Smooth muscle cell (in vitro differentiated cells): ENCODE data around the gene PRM1. TPM values are rescaled to one million over a fixed set of nuclear protein-coding genes. Genes with fewer than 3 reads are reported as not detected.

Experiments used
- DNase-seq: peaks from one replicate; lab custom pipeline; 2025; ENCODE audit not compliant: unreplicated experiment; lab: John Stamatoyannopoulos, UW
- H2AFZ ChIP-seq: fragments of 200-600 bp; sonication (generic); 2 replicates; pipeline ENCODE4 v1.6.0; 2016; ENCODE audit warnings: antibody characterized with exemption, low read depth, mild to moderate bottlenecking
- H3F3A ChIP-seq: fragments of 200-600 bp; sonication (generic); 2 replicates; pipeline ENCODE4 v1.6.0; 2017; ENCODE audit warnings: antibody characterized with exemption, low read depth
- H3K27ac ChIP-seq: fragments of 200-600 bp; sonication (generic); 2 replicates; pipeline ENCODE4 v1.5.1; 2016; ENCODE audit warnings: low read depth, mild to moderate bottlenecking
- H3K27me3 ChIP-seq: fragments of 200-600 bp; sonication (generic); 2 replicates; pipeline ENCODE4 v1.6.1; 2016; ENCODE audit warnings: low read depth, mild to moderate bottlenecking
- H3K36me3 ChIP-seq: fragments of 200-600 bp; sonication (generic); 2 replicates; pipeline ENCODE4 v1.5.1; 2016; ENCODE audit warnings: low read depth
- H3K4me1 ChIP-seq: fragments of 200-600 bp; sonication (generic); 2 replicates; pipeline ENCODE4 v1.5.1; 2016; ENCODE audit warnings: low read depth
- H3K4me2 ChIP-seq: fragments of 200-600 bp; sonication (generic); 2 replicates; pipeline ENCODE4 v1.6.0; 2016; ENCODE audit warnings: mild to moderate bottlenecking
- H3K4me3 ChIP-seq: fragments of 200-600 bp; sonication (generic); 2 replicates; pipeline ENCODE4 v1.5.1; 2016; ENCODE audit warnings: mild to moderate bottlenecking
- H3K79me2 ChIP-seq: fragments of 200-600 bp; sonication (generic); 2 replicates; pipeline ENCODE4 v1.6.0; 2016; ENCODE audit warnings: low read depth, mild to moderate bottlenecking
- H3K9ac ChIP-seq: fragments of 200-600 bp; sonication (generic); 2 replicates; pipeline ENCODE4 v1.6.0; 2016; ENCODE audit warnings: low read depth
- H3K9me3 ChIP-seq: fragments of 200-600 bp; sonication (generic); replicated peaks from 2 replicates; pipeline ENCODE4 v1.5.1; 2016; ENCODE audit warnings: low read depth
- H4K20me1 ChIP-seq: fragments of 200-600 bp; sonication (generic); 2 replicates; pipeline ENCODE4 v1.6.0; 2016; ENCODE audit warnings: low read depth
- WGBS: methylation state at CpG from one replicate; pipeline ENCODE4 v1.1.7; 2016; ENCODE audit warnings: low lambda C conversion rate; 5-methylcytosine and 5-hydroxymethylcytosine counted together
- polyA plus RNA-seq: library from polyadenylated mRNA; unstranded; fragments of >200 nt; fragmentation: Nextera tagmentation; extraction: Ambion mirVana; gene quantifications from 2 replicates; pipeline ENCODE4 v1.2.1, GENCODE V29; 2016
- total RNA-seq: library from RNA; depleted of rRNA; stranded (reverse); fragments of >200 nt; gene quantifications from 2 replicates; pipeline ENCODE4 v1.2.3, GENCODE V29; 2014
- TF ChIP-seq, protein P1 (sequence below): fragments of 200-600 bp; sonication (generic); IDR thresholded peaks from 2 replicates; pipeline ENCODE4 v1.5.1; 2017; ENCODE audit warnings: borderline replicate concordance, mild to moderate bottlenecking, antibody characterized with exemption; ENCODE audit not compliant: insufficient read depth, poor library complexity, severe bottlenecking

PRM1 gene
- total and polyA plus RNA-seq, 2 experiments from 2014 or later: not detected

DNA sequence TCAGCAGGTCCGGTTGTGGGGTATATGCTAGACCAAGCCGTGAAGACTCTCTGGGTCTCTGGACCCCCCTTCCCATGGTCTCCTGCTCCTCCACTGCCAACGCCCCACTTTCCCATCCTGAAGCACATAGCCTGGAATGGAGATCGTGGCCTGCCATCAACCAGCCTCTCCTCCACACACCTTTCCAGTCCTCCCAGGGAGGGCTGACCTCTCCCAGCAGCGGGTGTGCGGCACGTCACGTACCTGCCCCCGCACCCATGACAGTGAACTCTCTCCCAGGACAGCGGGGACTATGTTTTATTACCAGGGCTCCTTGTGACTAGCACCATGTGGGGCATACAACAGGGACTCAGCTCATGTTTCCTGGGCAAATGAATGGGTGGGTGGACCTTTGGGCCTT, 9.5 kb downstream of the PRM1 start:
- no peak overlapping the region for H3K4me2 ChIP-seq
- WGBS: 97% methylated on average over 10 of the region's 10 CpGs
- H3K27ac ChIP-seq: no peak overlapping the region
- H2AFZ ChIP-seq: no peak overlapping the region
- DNase-seq: no peak
- H3K4me3 ChIP-seq: no peak overlapping the region
- H3K9me3 ChIP-seq: no peaks in the 10 kb centered on the region
- H3F3A ChIP-seq: no peaks in the 10 kb centered on the region
- H3K27me3 ChIP-seq: no peaks in the 10 kb centered on the region
- no peaks in the 10 kb centered on the region for H4K20me1 ChIP-seq
- H3K36me3 ChIP-seq: no peaks in the 10 kb centered on the region
- TF ChIP-seq, protein P1, sequence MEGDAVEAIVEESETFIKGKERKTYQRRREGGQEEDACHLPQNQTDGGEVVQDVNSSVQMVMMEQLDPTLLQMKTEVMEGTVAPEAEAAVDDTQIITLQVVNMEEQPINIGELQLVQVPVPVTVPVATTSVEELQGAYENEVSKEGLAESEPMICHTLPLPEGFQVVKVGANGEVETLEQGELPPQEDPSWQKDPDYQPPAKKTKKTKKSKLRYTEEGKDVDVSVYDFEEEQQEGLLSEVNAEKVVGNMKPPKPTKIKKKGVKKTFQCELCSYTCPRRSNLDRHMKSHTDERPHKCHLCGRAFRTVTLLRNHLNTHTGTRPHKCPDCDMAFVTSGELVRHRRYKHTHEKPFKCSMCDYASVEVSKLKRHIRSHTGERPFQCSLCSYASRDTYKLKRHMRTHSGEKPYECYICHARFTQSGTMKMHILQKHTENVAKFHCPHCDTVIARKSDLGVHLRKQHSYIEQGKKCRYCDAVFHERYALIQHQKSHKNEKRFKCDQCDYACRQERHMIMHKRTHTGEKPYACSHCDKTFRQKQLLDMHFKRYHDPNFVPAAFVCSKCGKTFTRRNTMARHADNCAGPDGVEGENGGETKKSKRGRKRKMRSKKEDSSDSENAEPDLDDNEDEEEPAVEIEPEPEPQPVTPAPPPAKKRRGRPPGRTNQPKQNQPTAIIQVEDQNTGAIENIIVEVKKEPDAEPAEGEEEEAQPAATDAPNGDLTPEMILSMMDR: no peak
- no peaks in the 10 kb centered on the region for H3K79me2 ChIP-seq
- no peaks in the 10 kb centered on the region for H3K4me1 ChIP-seq
- no peak overlapping the region for H3K9ac ChIP-seq

DNA sequence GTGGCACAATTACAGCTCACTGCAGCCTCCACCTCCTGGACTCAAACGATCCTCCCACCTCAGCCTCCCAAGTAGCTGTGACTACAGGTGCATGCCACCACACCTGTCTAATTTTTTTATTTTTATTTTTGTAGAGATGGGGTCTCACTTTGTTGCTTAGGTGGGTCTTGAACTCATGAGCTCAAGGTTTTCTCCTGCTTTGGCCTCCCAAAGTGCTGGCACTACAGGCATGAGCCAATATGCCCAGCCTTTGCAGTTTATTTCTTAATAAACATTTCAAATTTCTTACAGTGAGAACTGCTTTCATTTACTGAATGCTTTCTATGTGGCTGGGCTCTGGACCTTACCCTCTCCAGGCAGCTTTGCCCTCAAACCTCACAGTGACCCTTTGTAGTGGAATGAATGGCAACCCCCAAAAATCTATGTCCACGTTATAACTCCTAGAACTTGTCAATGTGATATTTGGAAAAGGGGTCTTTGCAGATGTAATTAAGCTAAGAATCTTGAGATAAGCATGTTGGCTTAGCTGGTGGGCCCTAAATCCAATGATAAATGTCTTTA, 10.4 kb downstream of the PRM1 start:
- 95% methylated on average over 2 of the region's 2 CpGs for WGBS
- Histone ChIP-seq H3K9me3 (no peaks in the 10 kb centered on the region), H2AFZ (no peak overlapping the region), H3K27ac (no peak overlapping the region), H3K27me3 (no peaks in the 10 kb centered on the region), H3K4me1 (no peaks in the 10 kb centered on the region), H3K36me3 (no peaks in the 10 kb centered on the region), H3K79me2 (no peaks in the 10 kb centered on the region), H3F3A (no peaks in the 10 kb centered on the region), H3K4me3 (no peak overlapping the region), H3K4me2 (no peak overlapping the region), H3K9ac (no peak overlapping the region), H4K20me1 (no peaks in the 10 kb centered on the region)
- TF ChIP-seq, protein P1: no peak
- no peak for DNase-seq

DNA sequence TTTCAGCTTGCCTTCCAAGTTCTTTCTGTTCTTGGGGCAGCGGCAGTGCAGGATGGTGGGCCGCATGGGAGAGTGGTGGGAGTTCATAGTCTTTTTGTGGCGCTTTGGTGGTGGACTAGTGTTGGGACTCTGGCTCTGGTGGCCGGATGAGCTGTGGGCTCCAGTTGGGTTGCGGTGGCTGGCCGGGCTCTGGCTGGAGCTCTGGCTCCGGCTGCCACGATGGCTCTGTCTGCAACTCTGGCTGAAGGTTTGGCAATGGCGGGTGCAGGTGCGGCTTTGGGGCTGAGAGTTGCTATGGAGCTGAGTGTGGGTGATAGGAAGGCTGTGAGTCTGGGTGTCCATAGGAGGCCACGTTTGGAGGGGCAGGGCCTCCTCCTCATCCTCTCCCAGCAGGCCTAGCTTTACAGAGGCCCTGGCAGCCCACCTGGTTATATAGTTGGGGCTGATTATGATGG, 12.2 kb downstream of the PRM1 start, which contains the start of gene TNP2:
Gene TNP2, minus strand, starts transcription at position 405 of the 455 bp plus-strand sequence. Its CDS starts 63 bp downstream, at position 342.
- Histone ChIP-seq H3K27me3 (no peaks in the 10 kb centered on the region), H3K36me3 (no peaks in the 10 kb centered on the region), H3K27ac (no peak within 1 kb of the TSS), H3K4me3 (no peak within 1 kb of the TSS), H3K9me3 (no peaks in the 10 kb centered on the region), H3K9ac (no peak within 1 kb of the TSS), H3K79me2 (no peaks in the 10 kb centered on the region), H3F3A (no peaks in the 10 kb centered on the region), H3K4me1 (no peaks in the 10 kb centered on the region), H3K4me2 (no peak within 1 kb of the TSS), H2AFZ (no peak within 1 kb of the TSS), H4K20me1 (no peaks in the 10 kb centered on the region)
- TF ChIP-seq, protein P1: no peak
- DNase-seq: no peak
- 97% methylated on average over 11 of the region's 11 CpGs for WGBS

DNA sequence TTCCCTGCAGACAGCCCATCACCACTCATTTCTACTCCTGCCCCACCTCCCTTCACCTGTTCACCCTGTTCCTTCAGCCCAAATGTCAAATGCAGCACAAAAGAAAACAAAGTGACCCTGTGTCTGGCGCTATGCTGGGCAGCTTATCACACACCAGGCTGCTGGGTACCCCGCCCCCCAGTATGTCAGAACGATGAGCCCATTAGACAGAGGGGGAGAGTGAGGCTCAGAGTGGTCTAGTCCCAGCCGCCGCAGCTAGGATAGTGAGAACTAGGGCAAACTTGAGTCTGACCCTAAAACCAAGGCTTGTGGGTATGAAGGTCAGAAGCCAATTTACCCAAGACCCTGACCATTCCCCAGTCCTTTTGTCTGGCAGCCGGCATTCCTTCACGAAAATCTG, 16.0 kb downstream of the PRM1 start:
- Histone ChIP-seq H3K9me3 (no peaks in the 10 kb centered on the region), H3K4me2 (no peak overlapping the region), H3K79me2 (no peaks in the 10 kb centered on the region), H3K27ac (no peak overlapping the region), H3K9ac (no peak overlapping the region), H2AFZ (no peak overlapping the region), H3K4me1 (no peaks in the 10 kb centered on the region), H3K36me3 (no peaks in the 10 kb centered on the region), H3F3A (no peaks in the 10 kb centered on the region), H3K4me3 (no peak overlapping the region), H4K20me1 (no peaks in the 10 kb centered on the region), H3K27me3 (no peaks in the 10 kb centered on the region)
- 91% methylated on average over 7 of the region's 7 CpGs for WGBS
- TF ChIP-seq, protein P1: no peak
- DNase-seq: no peak
